ENCODE data around the gene ULBP2.

- TF ChIP-seq CTCF (IDR thresholded peaks at IDR 0.05) (no peak), POLR2A (IDR thresholded peaks at IDR 0.05) (no peak)
Measured at GRCh38 chr6:149948011-149948410, 6.2 kb downstream of the ULBP2 start.
